GM18517 (cell line): ENCODE measurements around the gene ALOX15B.

ENCODE experiments used
- ATAC-seq: cut with Tn5 transposase; IDR thresholded peaks from one replicate; pipeline ENCODE4 v1.9.1; 2021; ENCODE audit warnings: mild to moderate bottlenecking, moderate library complexity; ENCODE audit not compliant: unreplicated experiment

The ALOX15B gene, protein sequence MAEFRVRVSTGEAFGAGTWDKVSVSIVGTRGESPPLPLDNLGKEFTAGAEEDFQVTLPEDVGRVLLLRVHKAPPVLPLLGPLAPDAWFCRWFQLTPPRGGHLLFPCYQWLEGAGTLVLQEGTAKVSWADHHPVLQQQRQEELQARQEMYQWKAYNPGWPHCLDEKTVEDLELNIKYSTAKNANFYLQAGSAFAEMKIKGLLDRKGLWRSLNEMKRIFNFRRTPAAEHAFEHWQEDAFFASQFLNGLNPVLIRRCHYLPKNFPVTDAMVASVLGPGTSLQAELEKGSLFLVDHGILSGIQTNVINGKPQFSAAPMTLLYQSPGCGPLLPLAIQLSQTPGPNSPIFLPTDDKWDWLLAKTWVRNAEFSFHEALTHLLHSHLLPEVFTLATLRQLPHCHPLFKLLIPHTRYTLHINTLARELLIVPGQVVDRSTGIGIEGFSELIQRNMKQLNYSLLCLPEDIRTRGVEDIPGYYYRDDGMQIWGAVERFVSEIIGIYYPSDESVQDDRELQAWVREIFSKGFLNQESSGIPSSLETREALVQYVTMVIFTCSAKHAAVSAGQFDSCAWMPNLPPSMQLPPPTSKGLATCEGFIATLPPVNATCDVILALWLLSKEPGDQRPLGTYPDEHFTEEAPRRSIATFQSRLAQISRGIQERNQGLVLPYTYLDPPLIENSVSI

DNA sequence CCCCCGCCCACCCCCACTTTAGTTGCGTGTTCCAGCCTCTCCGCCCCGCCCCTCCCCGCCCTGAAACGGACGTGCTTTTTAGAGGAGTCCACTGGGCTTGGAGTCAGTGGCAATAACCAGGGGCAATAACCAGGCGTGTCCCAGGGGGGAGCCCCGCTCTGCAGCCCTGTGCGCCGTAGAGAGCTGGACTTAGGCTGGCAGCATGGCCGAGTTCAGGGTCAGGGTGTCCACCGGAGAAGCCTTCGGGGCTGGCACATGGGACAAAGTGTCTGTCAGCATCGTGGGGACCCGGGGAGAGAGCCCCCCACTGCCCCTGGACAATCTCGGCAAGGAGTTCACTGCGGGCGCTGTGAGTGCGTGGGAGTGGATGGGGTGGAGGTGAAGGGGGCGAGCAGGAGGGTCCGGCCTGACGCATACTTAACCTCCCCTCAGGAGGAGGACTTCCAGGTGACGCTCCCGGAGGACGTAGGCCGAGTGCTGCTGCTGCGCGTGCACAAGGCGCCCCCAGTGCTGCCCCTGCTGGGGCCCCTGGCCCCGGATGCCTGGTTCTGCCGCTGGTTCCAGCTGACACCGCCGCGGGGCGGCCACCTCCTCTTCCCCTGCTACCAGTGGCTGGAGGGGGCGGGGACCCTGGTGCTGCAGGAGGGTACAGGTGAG lies at the start of gene ALOX15B:
Gene ALOX15B (plus strand): TSS at position 106 of the 657 bp plus-strand sequence. CDS start 97 bp downstream, at position 203.
- ATAC-seq = no peak

DNA sequence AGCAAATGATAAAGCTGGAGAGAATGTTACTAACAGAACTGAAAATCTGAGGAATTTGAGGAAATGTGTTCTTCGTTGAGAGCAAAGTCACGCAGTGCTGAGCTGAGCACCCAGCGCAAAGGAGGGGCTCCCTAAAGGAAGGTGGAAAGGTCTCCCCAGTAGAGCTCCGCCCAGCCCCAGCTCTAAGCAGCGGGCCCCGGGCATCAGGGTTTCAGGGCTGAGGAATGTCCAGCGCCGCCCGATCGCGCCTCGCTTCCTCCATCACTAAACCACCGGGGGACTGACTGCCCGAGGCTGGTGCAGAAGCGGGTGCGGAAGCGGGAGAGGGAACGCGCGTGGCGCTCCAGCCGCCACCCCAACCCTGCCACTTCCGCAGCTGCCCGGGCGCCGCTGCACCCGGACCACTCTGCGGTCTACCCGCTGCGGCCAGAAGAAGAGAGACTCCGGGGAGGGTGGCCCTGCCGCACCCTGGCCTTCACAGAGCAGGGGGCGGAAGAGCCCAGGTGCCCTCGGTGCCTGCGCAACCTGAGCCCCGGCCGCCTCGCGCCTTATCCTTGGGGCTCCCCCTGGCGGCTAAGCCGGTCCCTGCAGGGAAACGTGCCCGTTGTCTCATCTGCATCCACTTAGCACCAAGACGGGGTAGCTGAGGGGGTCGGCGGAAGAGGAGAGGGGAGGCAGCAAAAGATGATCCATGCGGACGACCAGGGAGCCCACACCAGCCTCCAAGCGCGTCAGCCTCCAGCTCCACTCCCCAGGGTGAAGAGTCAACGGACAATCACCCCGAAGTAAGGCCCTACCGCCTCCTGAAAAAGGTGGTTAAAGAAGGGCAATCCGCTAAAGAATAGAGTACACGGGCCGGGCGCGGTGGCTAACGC lies 48.8 kb upstream of the ALOX15B start:
- ATAC-seq = peak; percentile 51

DNA sequence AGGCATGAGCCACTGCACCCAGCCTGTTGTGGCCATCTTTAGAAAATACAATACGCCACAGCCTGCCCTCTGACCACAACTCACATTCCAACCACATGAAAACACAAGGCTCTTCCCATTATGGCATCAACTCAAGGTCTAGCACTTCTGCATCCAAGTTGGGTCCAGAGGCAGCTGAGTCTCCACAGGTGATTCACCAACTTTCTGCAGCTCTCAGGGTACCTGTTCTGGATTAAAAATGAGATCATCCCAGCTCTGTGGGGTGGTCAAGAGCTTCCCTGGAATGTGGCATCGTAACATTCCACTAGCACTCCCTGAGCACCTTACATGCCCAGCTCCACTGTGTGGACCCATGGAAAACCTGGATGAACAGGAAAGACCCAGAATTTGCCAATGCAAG lies 46.3 kb upstream of the ALOX15B start:
- ATAC-seq = no peak

DNA sequence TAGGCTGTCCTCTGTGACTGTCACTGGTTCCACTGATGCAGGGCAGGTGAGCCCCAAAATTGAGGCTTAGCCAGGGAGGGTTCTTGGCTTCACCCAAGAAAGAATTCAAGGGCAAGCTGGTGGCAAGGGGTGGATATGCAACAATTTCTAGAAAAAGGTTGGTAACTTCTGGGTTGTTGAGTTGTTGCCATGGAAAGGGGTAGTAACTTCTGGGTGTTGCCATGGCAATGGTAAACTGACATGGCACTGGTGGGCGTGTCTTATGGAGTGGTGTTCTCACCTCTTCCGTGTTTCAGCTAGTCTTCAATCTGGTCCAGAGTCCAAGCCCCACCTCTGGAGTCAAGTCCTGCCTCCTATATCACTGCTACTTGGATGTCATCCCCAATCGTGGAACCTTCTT lies 45.9 kb upstream of the ALOX15B start:
- no peak for ATAC-seq

DNA sequence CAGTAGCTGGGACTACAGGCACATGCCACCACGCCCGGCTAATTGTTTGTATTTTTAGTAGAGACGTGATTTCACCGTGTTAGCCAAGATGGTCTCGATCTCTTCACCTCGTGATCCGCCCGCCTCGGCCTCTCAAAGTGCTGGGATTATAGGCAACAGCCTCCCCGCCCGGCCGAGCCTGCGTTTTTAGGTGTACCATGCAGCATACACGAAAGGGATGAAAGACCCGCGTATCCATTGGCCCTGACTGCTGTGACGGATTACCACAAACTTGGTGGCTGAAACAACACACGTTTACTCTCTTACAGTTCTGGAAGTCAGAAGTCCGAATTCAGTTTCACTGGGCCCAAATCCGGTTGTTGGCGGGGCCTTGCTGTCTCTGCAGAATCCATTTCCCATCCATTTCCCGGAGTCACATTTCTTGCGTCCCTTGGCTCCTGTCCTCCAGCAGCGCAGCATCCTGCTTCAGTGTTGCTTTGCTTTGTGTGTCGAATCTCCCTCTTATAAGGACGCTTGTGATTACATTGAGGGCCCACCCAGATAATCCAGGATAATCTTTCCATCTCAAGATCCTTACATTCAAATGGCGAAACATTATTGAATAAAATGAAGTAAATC lies 44.8 kb upstream of the ALOX15B start:
- no peak for ATAC-seq

DNA sequence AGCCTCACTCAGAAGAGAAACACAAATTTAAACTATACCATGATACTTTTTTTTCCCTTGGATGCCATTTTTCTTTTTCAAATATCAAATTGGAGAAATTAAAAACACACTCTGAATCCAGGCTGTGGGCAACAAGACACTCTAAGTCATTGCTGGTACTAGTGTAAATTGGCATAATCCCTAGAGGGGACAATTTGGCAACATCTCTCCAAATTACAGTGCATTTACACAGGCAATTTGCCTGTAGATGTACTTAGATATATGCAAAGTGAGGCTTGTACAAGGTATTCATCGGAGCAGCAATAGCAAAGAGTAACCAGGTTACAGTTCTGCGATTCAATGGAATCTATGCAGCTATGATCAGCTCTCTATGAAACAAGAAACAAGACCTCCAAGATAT lies 43.1 kb upstream of the ALOX15B start:
- ATAC-seq = no peak

DNA sequence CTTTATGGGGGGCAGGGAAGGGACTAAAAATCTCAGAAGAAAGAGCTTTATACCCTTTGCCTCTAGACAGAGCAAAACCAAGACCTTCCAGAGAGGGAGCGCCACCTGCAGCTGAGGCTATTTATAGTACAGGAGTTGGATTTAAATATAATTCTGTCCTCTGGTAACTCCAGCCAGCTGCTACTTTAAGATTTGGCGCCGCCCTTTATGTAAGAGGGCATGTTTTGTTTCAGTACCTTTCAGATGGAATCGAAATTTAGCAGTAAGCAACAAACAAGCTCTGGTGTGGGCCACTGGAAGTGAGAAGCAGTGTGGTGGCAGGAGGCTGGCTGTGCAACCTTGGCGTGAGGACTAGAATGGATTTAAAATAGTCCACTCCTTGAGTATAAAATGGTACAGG lies 41.7 kb upstream of the ALOX15B start:
- ATAC-seq = no peak

DNA sequence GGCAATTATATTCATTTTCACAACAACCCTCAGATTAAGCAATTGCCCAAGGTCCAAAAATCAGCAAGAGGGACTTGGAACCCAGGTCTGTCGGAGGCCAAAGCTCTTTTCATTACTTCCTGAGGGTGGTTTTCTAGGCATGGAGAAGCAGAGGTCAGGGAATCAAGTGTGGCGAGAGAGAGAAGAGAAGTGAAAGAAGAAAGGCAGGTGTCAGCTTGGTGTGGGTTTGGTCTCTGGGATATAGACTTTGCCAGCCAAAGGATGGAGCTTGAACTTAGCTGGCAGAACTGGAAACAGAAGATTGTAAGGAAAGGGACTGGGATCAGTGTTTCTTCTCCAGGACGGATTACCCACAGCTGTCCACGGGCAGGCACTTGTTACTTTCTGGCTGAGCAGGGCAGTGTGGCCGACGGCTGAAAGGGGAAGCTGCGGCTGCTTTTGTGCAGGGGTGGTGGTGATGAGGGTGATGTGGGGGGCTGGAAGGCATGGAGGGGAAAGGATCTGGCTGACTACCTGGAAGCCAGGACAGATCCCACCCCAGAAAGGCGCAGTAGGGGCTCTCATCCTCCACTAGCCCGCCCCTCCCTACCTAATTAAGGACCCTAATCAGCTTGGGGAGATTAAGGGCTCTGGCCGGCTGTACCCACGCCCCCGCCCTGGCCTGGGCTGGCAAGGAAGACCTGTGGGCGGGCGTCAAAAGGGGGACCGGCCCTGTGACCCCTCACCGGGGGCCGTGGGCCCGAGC lies 36.7 kb upstream of the ALOX15B start, which contains the start of gene GUCY2D:
Gene GUCY2D (plus strand): TSS at position 640 of the 745 bp plus-strand sequence. CDS start 433 bp downstream, outside the sequence.
- ATAC-seq = no peak

DNA sequence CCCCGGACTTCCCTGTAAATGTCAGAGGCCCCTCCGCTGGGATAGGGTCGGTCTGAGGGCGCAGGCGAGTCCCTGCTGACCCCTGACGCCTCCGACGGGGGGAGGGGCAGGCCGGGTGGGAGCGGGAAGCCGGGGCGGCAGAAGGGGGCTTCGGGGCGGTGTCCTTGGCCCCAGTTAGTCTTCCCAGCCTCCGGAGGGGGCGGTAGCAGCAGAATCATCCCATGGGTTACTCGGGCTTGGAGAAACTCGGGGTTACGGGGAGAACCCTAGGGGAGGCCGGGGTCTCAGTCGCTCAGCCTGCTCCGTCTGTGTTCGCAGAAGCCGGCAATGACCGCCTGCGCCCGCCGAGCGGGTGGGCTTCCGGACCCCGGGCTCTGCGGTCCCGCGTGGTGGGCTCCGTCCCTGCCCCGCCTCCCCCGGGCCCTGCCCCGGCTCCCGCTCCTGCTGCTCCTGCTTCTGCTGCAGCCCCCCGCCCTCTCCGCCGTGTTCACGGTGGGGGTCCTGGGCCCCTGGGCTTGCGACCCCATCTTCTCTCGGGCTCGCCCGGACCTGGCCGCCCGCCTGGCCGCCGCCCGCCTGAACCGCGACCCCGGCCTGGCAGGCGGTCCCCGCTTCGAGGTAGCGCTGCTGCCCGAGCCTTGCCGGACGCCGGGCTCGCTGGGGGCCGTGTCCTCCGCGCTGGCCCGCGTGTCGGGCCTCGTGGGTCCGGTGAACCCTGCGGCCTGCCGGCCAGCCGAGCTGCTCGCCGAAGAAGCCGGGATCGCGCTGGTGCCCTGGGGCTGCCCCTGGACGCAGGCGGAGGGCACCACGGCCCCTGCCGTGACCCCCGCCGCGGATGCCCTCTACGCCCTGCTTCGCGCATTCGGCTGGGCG lies 35.9 kb upstream of the ALOX15B start:
- no peak for ATAC-seq

DNA sequence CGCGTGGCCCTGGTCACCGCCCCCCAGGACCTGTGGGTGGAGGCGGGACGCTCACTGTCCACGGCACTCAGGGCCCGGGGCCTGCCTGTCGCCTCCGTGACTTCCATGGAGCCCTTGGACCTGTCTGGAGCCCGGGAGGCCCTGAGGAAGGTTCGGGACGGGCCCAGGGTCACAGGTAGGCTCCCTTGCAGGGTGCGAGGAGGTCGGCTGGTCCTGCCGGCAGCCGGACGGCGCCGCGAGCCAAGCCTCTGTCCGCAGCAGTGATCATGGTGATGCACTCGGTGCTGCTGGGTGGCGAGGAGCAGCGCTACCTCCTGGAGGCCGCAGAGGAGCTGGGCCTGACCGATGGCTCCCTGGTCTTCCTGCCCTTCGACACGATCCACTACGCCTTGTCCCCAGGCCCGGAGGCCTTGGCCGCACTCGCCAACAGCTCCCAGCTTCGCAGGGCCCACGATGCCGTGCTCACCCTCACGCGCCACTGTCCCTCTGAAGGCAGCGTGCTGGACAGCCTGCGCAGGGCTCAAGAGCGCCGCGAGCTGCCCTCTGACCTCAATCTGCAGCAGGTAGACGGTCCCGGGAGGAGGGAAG lies 35.2 kb upstream of the ALOX15B start:
- ATAC-seq = no peak

DNA sequence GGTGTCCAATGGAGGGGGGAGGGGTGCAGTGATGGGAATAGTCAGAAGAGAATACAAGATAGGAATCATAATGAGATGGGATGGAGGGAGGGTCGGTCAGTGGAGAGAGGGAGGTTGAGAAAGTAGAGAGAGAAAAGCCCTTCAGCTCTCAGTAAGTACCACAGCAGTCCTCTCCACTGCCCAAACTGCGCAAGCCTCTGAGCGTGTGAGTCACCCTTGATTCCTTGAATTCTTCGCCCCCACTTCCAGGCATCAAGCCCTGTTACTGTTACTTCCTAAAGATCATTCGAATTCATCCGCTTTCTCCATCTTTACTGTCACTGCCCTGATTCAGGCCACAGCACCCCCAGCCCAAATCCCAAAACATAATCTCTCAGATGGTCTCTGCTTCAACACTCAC lies 34.0 kb upstream of the ALOX15B start:
- no peak for ATAC-seq

DNA sequence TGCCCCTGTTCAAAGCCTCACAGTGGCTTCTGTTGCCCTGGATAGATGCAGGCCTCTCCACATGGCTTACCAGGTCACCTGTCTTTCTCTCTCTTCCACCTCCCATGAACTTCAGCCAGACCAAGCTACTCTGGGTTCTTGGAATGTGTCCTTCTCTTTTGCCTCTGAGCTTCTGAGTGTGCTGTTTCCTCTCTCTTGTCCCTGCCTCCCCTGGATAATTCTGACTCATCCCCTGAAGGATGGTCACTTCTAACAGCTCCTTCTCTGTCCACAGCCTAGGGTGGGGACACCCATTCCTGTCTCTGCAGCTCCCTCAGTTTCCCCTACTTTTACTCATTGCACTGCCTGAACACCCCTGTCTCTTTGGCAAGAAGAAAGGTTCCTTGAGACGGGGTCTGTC lies 33.5 kb upstream of the ALOX15B start:
- no peak for ATAC-seq

DNA sequence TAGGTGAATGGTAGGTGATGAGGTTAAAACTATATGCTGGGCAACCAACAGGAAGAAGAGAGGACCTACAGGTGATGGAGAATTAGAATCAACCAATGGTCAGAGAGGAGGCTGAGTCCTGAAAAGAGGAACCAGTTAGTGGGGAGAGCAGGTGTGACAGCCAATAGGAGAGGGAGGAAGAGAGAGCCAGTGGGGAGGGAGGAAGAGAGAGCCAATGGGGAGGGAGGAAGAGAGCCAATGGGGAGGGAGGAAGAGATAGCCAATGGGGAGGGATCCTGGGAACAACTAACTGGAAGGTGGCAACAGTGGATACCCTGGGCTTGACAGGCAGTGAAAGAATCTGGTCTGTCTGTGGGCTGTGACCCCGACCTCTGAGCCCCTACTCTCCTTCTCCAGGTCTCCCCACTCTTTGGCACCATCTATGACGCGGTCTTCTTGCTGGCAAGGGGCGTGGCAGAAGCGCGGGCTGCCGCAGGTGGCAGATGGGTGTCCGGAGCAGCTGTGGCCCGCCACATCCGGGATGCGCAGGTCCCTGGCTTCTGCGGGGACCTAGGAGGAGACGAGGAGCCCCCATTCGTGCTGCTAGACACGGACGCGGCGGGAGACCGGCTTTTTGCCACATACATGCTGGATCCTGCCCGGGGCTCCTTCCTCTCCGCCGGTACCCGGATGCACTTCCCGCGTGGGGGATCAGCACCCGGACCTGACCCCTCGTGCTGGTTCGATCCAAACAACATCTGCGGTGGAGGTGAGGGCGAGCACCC lies 32.7 kb upstream of the ALOX15B start:
- no peak for ATAC-seq

DNA sequence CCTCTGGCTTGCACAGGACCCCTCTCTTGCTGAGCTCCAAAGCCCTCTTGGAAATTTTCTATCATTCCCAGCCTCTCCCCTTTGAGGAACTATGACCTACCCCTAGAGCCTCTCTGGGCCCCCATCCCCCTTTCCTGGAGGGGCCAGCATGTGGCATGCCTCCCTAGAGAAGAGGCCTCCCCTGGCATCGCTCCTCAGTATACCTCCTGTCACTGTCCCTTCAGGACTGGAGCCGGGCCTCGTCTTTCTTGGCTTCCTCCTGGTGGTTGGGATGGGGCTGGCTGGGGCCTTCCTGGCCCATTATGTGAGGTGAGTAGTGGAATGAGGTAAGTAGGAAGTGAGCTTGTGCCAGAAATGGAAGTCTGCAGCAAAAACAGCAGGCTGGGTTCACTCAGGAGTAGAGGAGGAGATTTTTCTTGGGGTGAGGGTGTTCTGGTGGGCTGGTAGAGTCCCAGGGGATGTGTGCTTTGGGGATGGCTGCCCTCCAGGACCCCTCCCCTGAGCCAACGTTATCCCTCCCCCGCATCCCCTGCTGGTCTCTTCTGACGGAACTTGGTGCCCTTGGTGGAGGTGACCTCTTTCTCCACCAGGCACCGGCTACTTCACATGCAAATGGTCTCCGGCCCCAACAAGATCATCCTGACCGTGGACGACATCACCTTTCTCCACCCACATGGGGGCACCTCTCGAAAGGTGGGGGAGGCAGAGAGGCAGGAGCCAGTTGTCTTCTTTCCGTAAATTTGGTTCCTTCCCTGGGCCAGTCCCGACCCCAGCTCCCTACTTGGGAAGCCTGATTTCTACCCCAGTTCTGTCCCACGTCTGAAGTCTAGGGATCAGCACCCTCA lies 31.8 kb upstream of the ALOX15B start:
- no peak for ATAC-seq

DNA sequence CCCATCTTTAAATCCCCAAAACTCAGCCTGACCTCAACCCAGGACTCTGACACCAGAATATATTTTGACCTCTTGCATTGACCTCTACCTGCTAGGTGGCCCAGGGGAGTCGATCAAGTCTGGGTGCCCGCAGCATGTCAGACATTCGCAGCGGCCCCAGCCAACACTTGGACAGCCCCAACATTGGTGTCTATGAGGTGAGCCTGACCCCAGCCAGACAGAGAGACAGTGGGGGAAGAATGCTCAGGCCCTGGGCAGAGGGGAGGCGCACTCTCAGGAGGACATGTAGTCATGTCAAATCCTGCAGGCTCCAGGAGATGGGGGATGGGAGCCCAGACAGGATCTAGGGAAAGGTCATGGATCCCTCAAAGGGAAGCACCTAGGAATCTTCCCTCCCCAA lies 31.0 kb upstream of the ALOX15B start:
- ATAC-seq = no peak

DNA sequence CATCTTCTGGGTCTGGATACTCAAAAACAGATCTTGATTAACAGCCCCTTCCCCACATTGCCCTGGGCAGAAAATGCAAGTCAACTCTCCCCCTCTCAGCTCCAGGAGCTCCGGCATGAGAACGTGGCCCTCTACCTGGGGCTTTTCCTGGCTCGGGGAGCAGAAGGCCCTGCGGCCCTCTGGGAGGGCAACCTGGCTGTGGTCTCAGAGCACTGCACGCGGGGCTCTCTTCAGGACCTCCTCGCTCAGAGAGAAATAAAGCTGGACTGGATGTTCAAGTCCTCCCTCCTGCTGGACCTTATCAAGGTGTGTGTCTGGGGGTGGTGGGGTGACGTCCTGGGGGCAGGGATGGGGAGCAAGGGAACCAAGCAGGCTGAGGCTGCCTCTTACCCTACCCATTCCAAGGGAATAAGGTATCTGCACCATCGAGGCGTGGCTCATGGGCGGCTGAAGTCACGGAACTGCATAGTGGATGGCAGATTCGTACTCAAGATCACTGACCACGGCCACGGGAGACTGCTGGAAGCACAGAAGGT lies 26.7 kb upstream of the ALOX15B start:
- no peak for ATAC-seq
